ENCODE measurements around the gene TIMMDC1. TPM values are rescaled to one million over a fixed set of nuclear protein-coding genes. Genes with fewer than 3 reads are reported as not detected.

The TIMMDC1 gene
- total and polyA plus RNA-seq, 9 of the 15 experiments (the other 6 are each of a cell fraction or from before 2014, with no cell fraction given): 62.1 to 226 (median 86.6) TPM

DNA sequence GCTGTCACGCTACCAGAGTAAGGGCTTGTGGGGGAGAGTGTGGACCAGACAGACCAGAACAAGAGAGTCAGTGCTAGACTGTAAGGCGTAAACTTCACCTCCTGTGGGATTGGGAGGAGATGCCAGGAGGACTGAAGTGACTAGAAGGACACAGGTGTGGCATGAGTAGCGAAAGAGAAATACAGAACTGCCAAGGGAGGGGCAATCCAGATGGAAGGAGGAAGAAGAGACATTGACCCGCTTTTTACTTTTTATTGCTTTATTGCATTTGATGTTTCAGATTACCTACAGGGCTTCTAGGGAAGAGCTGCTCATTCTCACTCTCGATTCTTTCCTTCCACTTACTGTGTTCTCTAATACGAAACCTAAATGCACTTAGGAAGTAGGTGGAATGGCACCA is 27.5 kb upstream of the TIMMDC1 start:
- H3K4me1 ChIP-seq (replicated peaks in 1 of 2; ENCODE audit: control insufficient read depth in 2 of 2, insufficient read depth in 2 of 2, low read length in 2 of 2): peaks cover 5 to 8% of the 10 kb centered on the region in 2 experiments; a peak in 4 of 5 replicates
- no peak overlapping the region for H3K4me2 ChIP-seq (ENCODE audit: insufficient read depth, low read length)
- H3K27ac ChIP-seq (ENCODE audit: extremely low read depth, low read depth, low read length): no peak overlapping the region
- H3K27me3 ChIP-seq (ENCODE audit: control insufficient read depth in 2 of 2, insufficient read depth in 2 of 2, low read length in 2 of 2): no peaks in the 10 kb centered on the region
- H2AFZ ChIP-seq (ENCODE audit: low read depth, low read length): no peak overlapping the region
- POLR2A ChIA-PET: interaction anchor here (0.8 to 1.4 kb wide), 2 partner anchors 19 to 59 kb away, joined by 3 to 4 read pairs; no protein-coding TSS in a partner anchor
- no peaks in the 10 kb centered on the region for H4K20me1 ChIP-seq (replicated peaks; ENCODE audit: control insufficient read depth, insufficient read depth, low read length)
- H3K79me2 ChIP-seq (ENCODE audit: control insufficient read depth, insufficient read depth, low read length): peaks cover 13% of the 10 kb centered on the region
- no peak overlapping the region for H3K9ac ChIP-seq (ENCODE audit: insufficient read depth in 1 of 2, low read depth in 2 of 2, low read length in 2 of 2)
- intact Hi-C loops (cut with micrococcal nuclease): no loop called here
- no peak for DNase-seq (ENCODE audit: extremely low read depth in 1 of 4, low spot score in 3 of 4)
- FAIRE-seq: no peak
- H3K9me3 ChIP-seq (replicated peaks; ENCODE audit: control insufficient read depth, insufficient read depth, low read depth, low read length): no peaks in the 10 kb centered on the region
- BruUV-seq (replicated peaks): no TSS peak
- TF ChIP-seq, protein P1, sequence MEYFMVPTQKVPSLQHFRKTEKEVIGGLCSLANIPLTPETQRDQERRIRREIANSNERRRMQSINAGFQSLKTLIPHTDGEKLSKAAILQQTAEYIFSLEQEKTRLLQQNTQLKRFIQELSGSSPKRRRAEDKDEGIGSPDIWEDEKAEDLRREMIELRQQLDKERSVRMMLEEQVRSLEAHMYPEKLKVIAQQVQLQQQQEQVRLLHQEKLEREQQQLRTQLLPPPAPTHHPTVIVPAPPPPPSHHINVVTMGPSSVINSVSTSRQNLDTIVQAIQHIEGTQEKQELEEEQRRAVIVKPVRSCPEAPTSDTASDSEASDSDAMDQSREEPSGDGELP (CRISPR knock-in tag; IDR thresholded peaks at IDR 0.05; ENCODE audit: borderline replicate concordance): no peak
- TF ChIP-seq U2AF2 (optimal IDR thresholded peaks at IDR 0.05; ENCODE audit: low read depth, low read length): no peak
- TF ChIP-seq, protein P2, sequence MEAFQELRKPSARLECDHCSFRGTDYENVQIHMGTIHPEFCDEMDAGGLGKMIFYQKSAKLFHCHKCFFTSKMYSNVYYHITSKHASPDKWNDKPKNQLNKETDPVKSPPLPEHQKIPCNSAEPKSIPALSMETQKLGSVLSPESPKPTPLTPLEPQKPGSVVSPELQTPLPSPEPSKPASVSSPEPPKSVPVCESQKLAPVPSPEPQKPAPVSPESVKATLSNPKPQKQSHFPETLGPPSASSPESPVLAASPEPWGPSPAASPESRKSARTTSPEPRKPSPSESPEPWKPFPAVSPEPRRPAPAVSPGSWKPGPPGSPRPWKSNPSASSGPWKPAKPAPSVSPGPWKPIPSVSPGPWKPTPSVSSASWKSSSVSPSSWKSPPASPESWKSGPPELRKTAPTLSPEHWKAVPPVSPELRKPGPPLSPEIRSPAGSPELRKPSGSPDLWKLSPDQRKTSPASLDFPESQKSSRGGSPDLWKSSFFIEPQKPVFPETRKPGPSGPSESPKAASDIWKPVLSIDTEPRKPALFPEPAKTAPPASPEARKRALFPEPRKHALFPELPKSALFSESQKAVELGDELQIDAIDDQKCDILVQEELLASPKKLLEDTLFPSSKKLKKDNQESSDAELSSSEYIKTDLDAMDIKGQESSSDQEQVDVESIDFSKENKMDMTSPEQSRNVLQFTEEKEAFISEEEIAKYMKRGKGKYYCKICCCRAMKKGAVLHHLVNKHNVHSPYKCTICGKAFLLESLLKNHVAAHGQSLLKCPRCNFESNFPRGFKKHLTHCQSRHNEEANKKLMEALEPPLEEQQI (IDR thresholded peaks at IDR 0.05): no peak
- no peaks in the 10 kb centered on the region for H3K9me1 ChIP-seq (ENCODE audit: control insufficient read depth, insufficient read depth, low read length)
- CTCF ChIA-PET (ENCODE audit: low intra/inter-chr PET ratio): no interaction called here
- WGBS (ENCODE audit: insufficient coverage, low coverage, missing lambda C conversion rate): 91% methylated on average over 6 of the region's 6 CpGs
- no peak for ATAC-seq
- in situ Hi-C loops (cut with MboI): no loop called here
- no peak overlapping the region for H3K4me3 ChIP-seq
- peaks cover 28% of the 10 kb centered on the region; the same call in 2 of the 3 replicates for H3K36me3 ChIP-seq (ENCODE audit: control insufficient read depth, insufficient read depth, low read length)
